HepG2 (cell line): ENCODE results near the gene CCDC170. TPM values are rescaled to one million over a fixed set of nuclear protein-coding genes. Genes with fewer than 3 reads are reported as not detected.

Source experiments
- BRD4 ChIP-seq: sonication (generic); formaldehyde crosslinking; IDR thresholded peaks from 2 replicates; pipeline ENCODE4 v1.4.0; 2020; ENCODE audit warnings: missing genetic modification reagents
- DPF2 ChIP-seq: sonication (generic); formaldehyde crosslinking; IDR thresholded peaks from 2 replicates; pipeline ENCODE4 v1.4.0; 2020; ENCODE audit warnings: mild to moderate bottlenecking, low read depth, missing genetic modification reagents, borderline replicate concordance
- FOXK2 ChIP-seq: fragments of 450-650 bp; IDR thresholded peaks from 2 replicates; pipeline ENCODE4 v1.6.1; 2016
- GMEB2 ChIP-seq: IDR thresholded peaks from 2 replicates; pipeline ENCODE4 v1.6.1; 2016; ENCODE audit warnings: missing biosample characterization, missing genetic modification reagents, low read depth
- GTF3A ChIP-seq: sonication (generic); formaldehyde crosslinking; conservative IDR thresholded peaks from 2 replicates; pipeline ENCODE4 v1.4.0; 2020; ENCODE audit warnings: mild to moderate bottlenecking, missing genetic modification reagents
- HOXA9 ChIP-seq: sonication (generic); formaldehyde crosslinking; IDR thresholded peaks from 2 replicates; pipeline ENCODE4 v1.8.1; 2022; ENCODE audit warnings: missing genetic modification reagents, mild to moderate bottlenecking, moderate library complexity, borderline replicate concordance
- LCORL ChIP-seq, 2 experiments: fragments of 450-650 bp in 1 of 2; sonication (generic) in 1 of 2; formaldehyde crosslinking in 1 of 2; IDR thresholded peaks; 2 replicates each; pipeline versions ENCODE4 v1.5.0 to v1.6.1; 2017 to 2020; ENCODE audit warnings: antibody characterized with exemption in 1 of 2, missing genetic modification reagents in 1 of 2
- NAIF1 ChIP-seq: sonication (generic); formaldehyde crosslinking; IDR thresholded peaks from 2 replicates; pipeline ENCODE4 v1.5.0; 2020; ENCODE audit warnings: mild to moderate bottlenecking, missing genetic modification reagents, borderline replicate concordance
- SALL2 ChIP-seq: sonication (generic); formaldehyde crosslinking; IDR thresholded peaks from 2 replicates; pipeline ENCODE4 v1.8.1; 2023; ENCODE audit warnings: mild to moderate bottlenecking, missing genetic modification reagents, inconsistent platforms
- SIN3A ChIP-seq: IDR thresholded peaks from 2 replicates; pipeline ENCODE4 v1.6.1; 2011; ENCODE audit warnings: low read depth, mild to moderate bottlenecking, control low read depth, low read length, borderline replicate concordance
- SKIL ChIP-seq: sonication (generic); formaldehyde crosslinking; IDR thresholded peaks from 2 replicates; pipeline ENCODE4 v1.8.0; 2022; ENCODE audit warnings: missing genetic modification reagents, mild to moderate bottlenecking, moderate library complexity, borderline replicate concordance
- SP2 ChIP-seq: sonication (generic); formaldehyde crosslinking; IDR thresholded peaks from 2 replicates; pipeline ENCODE4 v1.5.1; 2020; ENCODE audit warnings: mild to moderate bottlenecking, missing genetic modification reagents
- TBX2 ChIP-seq: sonication (generic); formaldehyde crosslinking; IDR thresholded peaks from 2 replicates; pipeline ENCODE4 v1.5.0; 2020; ENCODE audit warnings: missing genetic modification reagents, mild to moderate bottlenecking, borderline replicate concordance
- TOE1 ChIP-seq: sonication (generic); formaldehyde crosslinking; IDR thresholded peaks from 2 replicates; pipeline ENCODE4 v1.4.0; 2020; ENCODE audit warnings: mild to moderate bottlenecking, missing genetic modification reagents
- ZHX1 ChIP-seq: sonication (generic); formaldehyde crosslinking; IDR thresholded peaks from 2 replicates; pipeline ENCODE4 v1.8.1; 2022; ENCODE audit warnings: low read depth, mild to moderate bottlenecking, missing genetic modification reagents
- ZNF513 ChIP-seq: sonication (generic); formaldehyde crosslinking; conservative IDR thresholded peaks from 2 replicates; pipeline ENCODE4 v1.5.0; 2020; ENCODE audit warnings: missing genetic modification reagents
- ZSCAN22 ChIP-seq: sonication (generic); formaldehyde crosslinking; IDR thresholded peaks from 2 replicates; pipeline ENCODE4 v1.4.0; 2020; ENCODE audit warnings: mild to moderate bottlenecking, missing genetic modification reagents
- polyA plus RNA-seq, 8 experiments: library from polyadenylated mRNA; depleted of rRNA in 3 of 8; stranded (reverse) in 7 of 8; unstranded in 1 of 8; fragments of >200 nt; fragmentation: Illumina TruSeq in 4 of 8; extraction: Trizol in 4 of 8; gene quantifications; 2 replicates each; pipeline versions ENCODE4 v1.2.1 to v1.2.3, GENCODE V29; 2011 to 2016; ENCODE audit warnings: low read depth in 4 of 8, missing spikeins in 1 of 8, mixed read lengths in 1 of 8; ENCODE audit not compliant: insufficient read depth in 1 of 8
- total RNA-seq, 5 experiments: library from RNA; depleted of rRNA; stranded (reverse); fragments of >200 nt; fragmentation: Illumina TruSeq; extraction: Trizol; gene quantifications; 2 replicates each; pipeline ENCODE4 v1.2.3, GENCODE V29; 2016; ENCODE audit warnings: low read depth in 1 of 5

CCDC170 gene
- total and polyA plus RNA-seq, 2 of the 13 experiments (the other 11 are each of a cell fraction or from before 2014, with no cell fraction given), result 0.90 to 5.1 TPM

DNA sequence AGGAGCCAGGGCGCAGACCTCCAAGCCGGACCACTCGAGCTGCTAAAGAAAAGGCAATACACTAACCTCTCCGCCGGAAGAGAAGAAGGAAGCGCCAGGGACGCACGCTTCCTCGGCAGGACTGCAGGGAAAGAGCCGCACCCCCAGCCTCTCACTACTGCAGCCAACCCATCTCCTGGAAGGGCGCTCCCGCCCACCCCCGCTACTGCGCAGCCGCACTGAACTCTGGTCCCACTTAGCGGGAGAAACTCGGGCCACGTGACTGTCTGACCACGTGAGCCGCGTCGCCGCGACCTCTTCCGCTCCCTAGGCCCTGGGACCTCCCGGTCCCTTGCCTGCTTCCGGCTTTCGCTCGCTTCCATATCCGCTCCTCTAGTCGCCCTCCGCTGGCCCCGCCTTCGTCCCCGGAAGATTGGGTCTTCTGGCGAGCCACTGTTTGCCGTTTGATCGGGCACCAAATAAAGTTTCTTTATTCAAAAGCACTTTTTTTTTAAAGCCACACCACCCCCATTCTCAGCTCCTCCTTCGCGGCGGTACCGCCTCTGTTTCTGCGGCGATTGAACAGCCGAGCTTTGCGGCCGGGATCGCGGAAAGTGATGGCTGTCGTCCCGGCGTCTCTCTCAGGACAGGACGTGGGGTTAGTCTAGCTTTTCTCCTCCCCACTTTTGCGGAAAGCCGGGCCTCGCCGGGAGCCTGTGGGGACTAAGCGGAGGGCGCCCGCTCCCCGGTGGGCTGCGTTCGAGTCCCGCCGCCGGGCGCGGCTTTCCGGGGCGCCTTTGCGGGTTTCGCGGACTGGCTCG is 41.7 kb upstream of the CCDC170 start, which contains the start of gene RMND1 (continued):
- no peak; the same call in none of the 2 replicates for TF ChIP-seq TOE1
- TF ChIP-seq SALL2 (CRISPR knock-in tag), result peak; percentile 99
- peak; percentile 94 for TF ChIP-seq NAIF1 (CRISPR knock-in tag)
- no peak for TF ChIP-seq GTF3A
- peak; percentile 78 for TF ChIP-seq FOXK2
- peak; percentile 91 for TF ChIP-seq ZHX1 (CRISPR knock-in tag)
- TF ChIP-seq GMEB2 (CRISPR knock-in tag), result peak; percentile 65; the same call in 1 of the 2 replicates
- peak; percentile 98; the same call in 1 of the 2 replicates for TF ChIP-seq ZNF513 (CRISPR knock-in tag)
- peak; percentile 97 for TF ChIP-seq TBX2 (CRISPR knock-in tag)
- TF ChIP-seq SIN3A, result peak; percentile 98
- peak; percentile 79 for TF ChIP-seq SP2
- TF ChIP-seq ZSCAN22, result no peak
- peak; percentile 96 for TF ChIP-seq BRD4 (CRISPR knock-in tag)
- peak; percentile 48; the same call in 1 of the 2 replicates for TF ChIP-seq SKIL (CRISPR knock-in tag)
- peak; percentile 95 for TF ChIP-seq HOXA9 (CRISPR knock-in tag)
- no peak for TF ChIP-seq LCORL (IDR thresholded peaks at IDR 0.05)
- TF ChIP-seq LCORL (CRISPR knock-in tag; IDR thresholded peaks at IDR 0.05), result peak; percentile 93
- no peak for TF ChIP-seq DPF2 (CRISPR knock-in tag)
